ENCODE results near the gene UFD1.

UFD1 gene

GRCh38 chr22:19473578-19473977 is 5.4 kb downstream of the UFD1 start:
- no peak overlapping the region for H3K4me3 ChIP-seq (ENCODE audit: severe bottlenecking)
- H3K4me1 ChIP-seq (ENCODE audit: insufficient read depth, poor library complexity, severe bottlenecking), result peaks cover 6% of the 10 kb centered on the region
- H3K9me3 ChIP-seq (ENCODE audit: severe bottlenecking), result no peaks in the 10 kb centered on the region
- TF ChIP-seq CTCF (IDR thresholded peaks at IDR 0.05; ENCODE audit: poor library complexity, severe bottlenecking), result peak; percentile 11
- no peaks in the 10 kb centered on the region for H3K27me3 ChIP-seq (ENCODE audit: insufficient read depth, poor library complexity, severe bottlenecking)
- ATAC-seq (ENCODE audit: low read depth), result peak; percentile 55
- no peak overlapping the region for H3K27ac ChIP-seq (ENCODE audit: poor library complexity, severe bottlenecking)
- no peak for DNase-seq (ENCODE audit: low spot score)
- H3K36me3 ChIP-seq (ENCODE audit: low read depth), result peaks cover 70% of the 10 kb centered on the region

GRCh38 chr22:19472233-19472632 is 6.8 kb downstream of the UFD1 start:
- no peak for TF ChIP-seq CTCF (IDR thresholded peaks at IDR 0.05; ENCODE audit: poor library complexity, severe bottlenecking)
- Histone ChIP-seq H3K27ac (ENCODE audit: poor library complexity, severe bottlenecking) (no peak overlapping the region), H3K36me3 (ENCODE audit: low read depth) (peaks cover 83% of the 10 kb centered on the region), H3K27me3 (ENCODE audit: insufficient read depth, poor library complexity, severe bottlenecking) (no peaks in the 10 kb centered on the region), H3K9me3 (ENCODE audit: severe bottlenecking) (no peaks in the 10 kb centered on the region), H3K4me3 (ENCODE audit: severe bottlenecking) (no peak overlapping the region), H3K4me1 (ENCODE audit: insufficient read depth, poor library complexity, severe bottlenecking) (peaks cover 3% of the 10 kb centered on the region)
- DNase-seq (ENCODE audit: low spot score) (no peak), ATAC-seq (ENCODE audit: low read depth) (no peak)

GRCh38 chr22:19471572-19471971 is 7.4 kb downstream of the UFD1 start:
- no peak overlapping the region for H3K27ac ChIP-seq (ENCODE audit: poor library complexity, severe bottlenecking)
- no peaks in the 10 kb centered on the region for H3K9me3 ChIP-seq (ENCODE audit: severe bottlenecking)
- H3K4me3 ChIP-seq (ENCODE audit: severe bottlenecking), result no peak overlapping the region
- peaks cover 87% of the 10 kb centered on the region for H3K36me3 ChIP-seq (ENCODE audit: low read depth)
- DNase-seq (ENCODE audit: low spot score) (no peak), ATAC-seq (ENCODE audit: low read depth) (no peak)
- no peak for TF ChIP-seq CTCF (IDR thresholded peaks at IDR 0.05; ENCODE audit: poor library complexity, severe bottlenecking)
- H3K27me3 ChIP-seq (ENCODE audit: insufficient read depth, poor library complexity, severe bottlenecking), result no peaks in the 10 kb centered on the region
- H3K4me1 ChIP-seq (ENCODE audit: insufficient read depth, poor library complexity, severe bottlenecking), result no peaks in the 10 kb centered on the region

GRCh38 chr22:19470010-19470409 is 9.0 kb downstream of the UFD1 start:
- TF ChIP-seq CTCF (IDR thresholded peaks at IDR 0.05; ENCODE audit: poor library complexity, severe bottlenecking), result no peak
- Histone ChIP-seq H3K36me3 (ENCODE audit: low read depth) (peaks cover 97% of the 10 kb centered on the region), H3K27ac (ENCODE audit: poor library complexity, severe bottlenecking) (no peak overlapping the region), H3K4me1 (ENCODE audit: insufficient read depth, poor library complexity, severe bottlenecking) (no peaks in the 10 kb centered on the region), H3K27me3 (ENCODE audit: insufficient read depth, poor library complexity, severe bottlenecking) (no peaks in the 10 kb centered on the region), H3K9me3 (ENCODE audit: severe bottlenecking) (no peaks in the 10 kb centered on the region), H3K4me3 (ENCODE audit: severe bottlenecking) (no peak overlapping the region)
- DNase-seq (ENCODE audit: low spot score) (no peak), ATAC-seq (ENCODE audit: low read depth) (no peak)

GRCh38 chr22:19469421-19469820 is 9.6 kb downstream of the UFD1 start:
- H3K9me3 ChIP-seq (ENCODE audit: severe bottlenecking), result no peaks in the 10 kb centered on the region
- peaks cover 97% of the 10 kb centered on the region for H3K36me3 ChIP-seq (ENCODE audit: low read depth)
- TF ChIP-seq CTCF (IDR thresholded peaks at IDR 0.05; ENCODE audit: poor library complexity, severe bottlenecking), result no peak

More at GRCh38 chr22:19469421-19469820, 9.6 kb downstream of the UFD1 start:
- Histone ChIP-seq H3K4me1 (ENCODE audit: insufficient read depth, poor library complexity, severe bottlenecking) (no peaks in the 10 kb centered on the region), H3K27ac (ENCODE audit: poor library complexity, severe bottlenecking) (no peak overlapping the region), H3K4me3 (ENCODE audit: severe bottlenecking) (no peak overlapping the region), H3K27me3 (ENCODE audit: insufficient read depth, poor library complexity, severe bottlenecking) (no peaks in the 10 kb centered on the region)
- DNase-seq (ENCODE audit: low spot score), result no peak
- no peak for ATAC-seq (ENCODE audit: low read depth)

All from RWPE2 (cell line).